Vagina (tissue), 2 donors: ENCODE data around the gene ACOXL. TPM values are rescaled to one million over a fixed set of nuclear protein-coding genes. Genes with fewer than 3 reads are reported as not detected.

Experiments
- DNase-seq, 2 donors: peaks; one replicate each; pipeline ENCODE4 v3.0.0-alpha.2; 2017; ENCODE audit errors: extremely low spot score in 2 of 2
- H3K27ac ChIP-seq: fragments of 200-600 bp; sonication (generic); one replicate; pipeline ENCODE4 v1.5.1; 2019
- H3K27me3 ChIP-seq: fragments of 200-600 bp; sonication (generic); one replicate; pipeline ENCODE4 v1.5.1; 2019
- H3K36me3 ChIP-seq, 2 donors: fragments of 200-600 bp; sonication (generic); one replicate each; pipeline ENCODE4 v1.5.1; 2017 to 2019
- H3K4me1 ChIP-seq: fragments of 200-600 bp; sonication (generic); one replicate; pipeline ENCODE4 v1.5.1; 2019
- H3K4me3 ChIP-seq, 2 donors: fragments of 200-600 bp; sonication (generic); 1 replicate in 1 of 2; 2 replicates in 1 of 2; pipeline ENCODE4 v1.5.1; 2016 to 2019
- H3K9me3 ChIP-seq: fragments of 200-600 bp; sonication (generic); one replicate; pipeline ENCODE4 v1.5.1; 2019
- POLR2A ChIP-seq, 2 donors: fragments of 450-650 bp; IDR thresholded peaks; one replicate each; pipeline ENCODE4 v1.6.1; 2017; ENCODE audit warnings: antibody characterized with exemption in 2 of 2, mild to moderate bottlenecking in 2 of 2, moderate library complexity in 2 of 2
- POLR2AphosphoS5 ChIP-seq, 2 donors: sonication (generic); formaldehyde crosslinking; IDR thresholded peaks; one replicate each; pipeline ENCODE4 v1.9.0; 2017; ENCODE audit warnings: antibody characterized with exemption in 2 of 2, mild to moderate bottlenecking in 2 of 2, low read depth in 1 of 2; ENCODE audit not compliant: insufficient read depth in 1 of 2
- intact Hi-C: fragments of 100-400 bp; cut with DNase I; formaldehyde crosslinking; loops from one replicate; pipeline ENCODE4 v1.15.1; 2023
- total RNA-seq: library from RNA; depleted of rRNA; stranded (reverse); fragments of >200 nt; gene quantifications from one replicate; pipeline ENCODE4 v1.2.3, GENCODE V29; 2016
- TF ChIP-seq, protein P1 (sequence below), 3 experiments: fragments of 450-650 bp in 2 of 3; fragments of 200-600 bp in 1 of 3; sonication (generic) in 1 of 3; IDR thresholded peaks; one replicate each; pipeline ENCODE4 v1.5.1; 2017 to 2019; ENCODE audit warnings: antibody characterized with exemption in 3 of 3, mild to moderate bottlenecking in 2 of 3, moderate library complexity in 2 of 3

The ACOXL gene
- total RNA-seq, 1 donor from 2014 or later: not detected

- TF ChIP-seq, protein P1, sequence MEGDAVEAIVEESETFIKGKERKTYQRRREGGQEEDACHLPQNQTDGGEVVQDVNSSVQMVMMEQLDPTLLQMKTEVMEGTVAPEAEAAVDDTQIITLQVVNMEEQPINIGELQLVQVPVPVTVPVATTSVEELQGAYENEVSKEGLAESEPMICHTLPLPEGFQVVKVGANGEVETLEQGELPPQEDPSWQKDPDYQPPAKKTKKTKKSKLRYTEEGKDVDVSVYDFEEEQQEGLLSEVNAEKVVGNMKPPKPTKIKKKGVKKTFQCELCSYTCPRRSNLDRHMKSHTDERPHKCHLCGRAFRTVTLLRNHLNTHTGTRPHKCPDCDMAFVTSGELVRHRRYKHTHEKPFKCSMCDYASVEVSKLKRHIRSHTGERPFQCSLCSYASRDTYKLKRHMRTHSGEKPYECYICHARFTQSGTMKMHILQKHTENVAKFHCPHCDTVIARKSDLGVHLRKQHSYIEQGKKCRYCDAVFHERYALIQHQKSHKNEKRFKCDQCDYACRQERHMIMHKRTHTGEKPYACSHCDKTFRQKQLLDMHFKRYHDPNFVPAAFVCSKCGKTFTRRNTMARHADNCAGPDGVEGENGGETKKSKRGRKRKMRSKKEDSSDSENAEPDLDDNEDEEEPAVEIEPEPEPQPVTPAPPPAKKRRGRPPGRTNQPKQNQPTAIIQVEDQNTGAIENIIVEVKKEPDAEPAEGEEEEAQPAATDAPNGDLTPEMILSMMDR (IDR thresholded peaks at IDR 0.05): no peak
- TF ChIP-seq POLR2A (IDR thresholded peaks at IDR 0.05) (no peak), POLR2AphosphoS5 (IDR thresholded peaks at IDR 0.05; ENCODE audit: insufficient read depth in 1 of 2, low read depth in 1 of 2) (no peak)
- Histone ChIP-seq H3K27ac (no peak overlapping the region), H3K9me3 (no peaks in the 10 kb centered on the region), H3K27me3 (no peaks in the 10 kb centered on the region), H3K36me3 (no peaks in the 10 kb centered on the region), H3K4me3 (no peak overlapping the region), H3K4me1 (no peaks in the 10 kb centered on the region)
- DNase-seq: no peak
- intact Hi-C loops: no loop called here
Measured at GRCh38 chr2:110900191-110900590, 167.8 kb downstream of the ACOXL start.

GRCh38 chr2:110903548-110903947 is 171.2 kb downstream of the ACOXL start:
- H3K9me3 ChIP-seq: no peaks in the 10 kb centered on the region
- TF ChIP-seq POLR2A (IDR thresholded peaks at IDR 0.05): no peak
- no peak overlapping the region for H3K4me3 ChIP-seq
- DNase-seq: no peak
- no peak overlapping the region for H3K27ac ChIP-seq
- intact Hi-C loops: no loop called here
- H3K27me3 ChIP-seq: no peaks in the 10 kb centered on the region
- no peaks in the 10 kb centered on the region for H3K36me3 ChIP-seq
- no peaks in the 10 kb centered on the region for H3K4me1 ChIP-seq

DNA sequence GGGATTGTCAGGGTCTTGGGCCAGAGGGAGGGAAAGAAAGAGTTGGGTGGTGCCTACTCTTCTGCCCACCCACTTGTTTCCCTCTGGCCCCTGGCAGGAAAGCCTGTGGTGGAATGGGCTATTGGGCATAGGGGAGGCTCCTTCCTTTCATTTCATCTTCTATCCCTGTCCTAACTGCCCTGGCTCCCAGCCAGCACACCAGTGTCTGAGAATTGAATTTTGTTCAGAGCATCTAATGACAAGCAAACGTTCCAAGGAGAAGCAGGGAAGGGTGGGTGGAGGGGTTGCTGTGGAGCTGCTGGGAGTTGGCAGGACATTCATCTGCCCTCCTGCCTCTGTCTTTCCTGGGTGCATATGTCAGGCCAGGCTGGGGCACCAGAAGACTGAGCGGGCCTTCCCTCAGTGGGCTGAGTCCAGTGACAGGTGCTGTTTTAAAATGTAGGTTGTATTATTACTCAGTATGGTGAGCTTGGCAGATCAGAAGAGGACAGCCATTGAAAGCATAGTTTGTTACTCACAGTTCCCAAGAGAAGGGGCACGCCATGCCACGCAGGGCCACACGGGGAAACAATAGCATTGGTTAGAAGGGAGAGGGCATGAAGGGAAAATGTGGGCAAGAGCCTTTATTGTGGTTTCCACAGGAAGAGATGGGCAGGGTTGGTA is 171.9 kb downstream of the ACOXL start:
- no peak overlapping the region for H3K27ac ChIP-seq
- intact Hi-C loops: no loop called here
- no peak for DNase-seq
- TF ChIP-seq POLR2A (IDR thresholded peaks at IDR 0.05) (no peak), POLR2AphosphoS5 (IDR thresholded peaks at IDR 0.05; ENCODE audit: insufficient read depth in 1 of 2, low read depth in 1 of 2) (no peak)
- TF ChIP-seq, protein P1 (IDR thresholded peaks at IDR 0.05): no peak
- no peaks in the 10 kb centered on the region for H3K36me3 ChIP-seq
- no peaks in the 10 kb centered on the region for H3K9me3 ChIP-seq
- H3K27me3 ChIP-seq: no peaks in the 10 kb centered on the region
- no peak overlapping the region for H3K4me3 ChIP-seq
- no peaks in the 10 kb centered on the region for H3K4me1 ChIP-seq

GRCh38 chr2:110904779-110905148 is 172.4 kb downstream of the ACOXL start:
- no peak overlapping the region for H3K4me3 ChIP-seq
- TF ChIP-seq, protein P1 (IDR thresholded peaks at IDR 0.05): no peak
- TF ChIP-seq POLR2A (IDR thresholded peaks at IDR 0.05) (no peak), POLR2AphosphoS5 (IDR thresholded peaks at IDR 0.05; ENCODE audit: insufficient read depth in 1 of 2, low read depth in 1 of 2) (no peak)
- DNase-seq: no peak
- H3K36me3 ChIP-seq: no peaks in the 10 kb centered on the region
- intact Hi-C loops: no loop called here
- no peak overlapping the region for H3K27ac ChIP-seq
- H3K27me3 ChIP-seq: no peaks in the 10 kb centered on the region
- no peaks in the 10 kb centered on the region for H3K9me3 ChIP-seq
- H3K4me1 ChIP-seq: no peaks in the 10 kb centered on the region

DNA sequence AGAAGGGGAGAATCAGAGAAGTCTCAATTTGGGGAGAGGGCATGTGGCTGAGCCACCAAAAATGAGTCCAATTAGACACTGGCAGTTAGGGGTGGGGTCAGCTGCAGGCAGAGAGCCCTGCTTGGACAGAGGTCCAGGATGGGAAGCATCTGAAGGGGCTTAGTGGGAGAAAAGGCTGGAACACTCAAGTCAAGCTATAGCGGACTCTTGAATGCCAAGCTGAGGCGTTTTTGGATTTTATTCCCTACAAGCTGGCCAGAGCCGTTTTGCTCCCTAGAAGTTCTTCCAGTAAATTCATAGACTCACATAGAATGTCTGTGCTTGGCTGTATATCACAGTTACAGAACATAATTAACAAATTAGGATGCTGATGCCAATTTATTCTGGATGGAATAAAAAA is 172.8 kb downstream of the ACOXL start:
- TF ChIP-seq POLR2A (IDR thresholded peaks at IDR 0.05): no peak
- TF ChIP-seq, protein P1 (IDR thresholded peaks at IDR 0.05): no peak
- TF ChIP-seq POLR2AphosphoS5 (IDR thresholded peaks at IDR 0.05; ENCODE audit: insufficient read depth in 1 of 2, low read depth in 1 of 2): no peak
- Histone ChIP-seq H3K4me3 (no peak overlapping the region), H3K36me3 (no peaks in the 10 kb centered on the region), H3K27ac (no peak overlapping the region), H3K4me1 (no peaks in the 10 kb centered on the region), H3K9me3 (no peaks in the 10 kb centered on the region), H3K27me3 (no peaks in the 10 kb centered on the region)
- DNase-seq: no peak
- intact Hi-C loops: no loop called here
